ENCODE measurements around the gene SRSF11.

Gene SRSF11

GRCh38 chr1:70220517-70221237 lies 503 bp upstream of the SRSF11 start:
- Histone ChIP-seq H3K9me3 (ENCODE audit: control insufficient read depth, insufficient read depth, low read length) (no peaks in the 10 kb centered on the region), H3K9me2 (replicated peaks; ENCODE audit: control insufficient read depth, low read length) (no peaks in the 10 kb centered on the region), H3K27ac (ENCODE audit: low read depth, low read length) (peak overlapping the region; percentile 86), H3K36me3 (ENCODE audit: control insufficient read depth, low read length) (peaks cover 53% of the 10 kb centered on the region), H4K20me1 (ENCODE audit: control insufficient read depth, insufficient read depth, low read depth, low read length) (peaks cover 32% of the 10 kb centered on the region), H3F3A (ENCODE audit: control insufficient read depth, insufficient read depth) (peaks cover 17% of the 10 kb centered on the region), H3K4me2 (ENCODE audit: low read length) (peak overlapping the region; percentile 58), H3K79me2 (ENCODE audit: control insufficient read depth, low read length) (peaks cover 97% of the 10 kb centered on the region), H3K4me3 (ENCODE audit: low read length) (peak overlapping the region; percentile 87), H3K4me1 (ENCODE audit: control insufficient read depth, low read length) (peaks cover 47% of the 10 kb centered on the region), H3K27me3 (ENCODE audit: control insufficient read depth, low read length) (no peaks in the 10 kb centered on the region)
- TF ChIP-seq EZH2phosphoT487 (IDR thresholded peaks at IDR 0.05; ENCODE audit: borderline replicate concordance, low read length) = no peak
- TF ChIP-seq CTCF (IDR thresholded peaks at IDR 0.05; ENCODE audit: low read depth, low read length, poor library complexity, severe bottlenecking) = no peak

GRCh38 chr1:70222716-70223235 lies 1.6 kb downstream of the SRSF11 start:
- peak overlapping the region; percentile 86 for H3K27ac ChIP-seq (ENCODE audit: low read depth, low read length)
- TF ChIP-seq EZH2phosphoT487 (IDR thresholded peaks at IDR 0.05; ENCODE audit: borderline replicate concordance, low read length) (no peak), CTCF (IDR thresholded peaks at IDR 0.05; ENCODE audit: low read depth, low read length, poor library complexity, severe bottlenecking) (no peak)
- no peaks in the 10 kb centered on the region for H3K27me3 ChIP-seq (ENCODE audit: control insufficient read depth, low read length)
- peaks cover 42% of the 10 kb centered on the region for H4K20me1 ChIP-seq (ENCODE audit: control insufficient read depth, insufficient read depth, low read depth, low read length)
- peaks cover 97% of the 10 kb centered on the region for H3K79me2 ChIP-seq (ENCODE audit: control insufficient read depth, low read length)
- H3K4me3 ChIP-seq (ENCODE audit: low read length) = peak overlapping the region; percentile 87
- H3K9me3 ChIP-seq (ENCODE audit: control insufficient read depth, insufficient read depth, low read length) = no peaks in the 10 kb centered on the region
- peak overlapping the region; percentile 58 for H3K4me2 ChIP-seq (ENCODE audit: low read length)
- peaks cover 17% of the 10 kb centered on the region for H3F3A ChIP-seq (ENCODE audit: control insufficient read depth, insufficient read depth)
- peaks cover 62% of the 10 kb centered on the region for H3K36me3 ChIP-seq (ENCODE audit: control insufficient read depth, low read length)
- no peaks in the 10 kb centered on the region for H3K9me2 ChIP-seq (replicated peaks; ENCODE audit: control insufficient read depth, low read length)
- peaks cover 51% of the 10 kb centered on the region for H3K4me1 ChIP-seq (ENCODE audit: control insufficient read depth, low read length)

- Histone ChIP-seq H3F3A (ENCODE audit: control insufficient read depth, insufficient read depth) (peaks cover 9% of the 10 kb centered on the region), H3K4me1 (ENCODE audit: control insufficient read depth, low read length) (peaks cover 39% of the 10 kb centered on the region), H3K36me3 (ENCODE audit: control insufficient read depth, low read length) (peaks cover 84% of the 10 kb centered on the region), H3K27me3 (ENCODE audit: control insufficient read depth, low read length) (no peaks in the 10 kb centered on the region), H3K4me3 (ENCODE audit: low read length) (no peak overlapping the region), H3K79me2 (ENCODE audit: control insufficient read depth, low read length) (peaks cover 97% of the 10 kb centered on the region), H3K9me2 (replicated peaks; ENCODE audit: control insufficient read depth, low read length) (no peaks in the 10 kb centered on the region), H4K20me1 (ENCODE audit: control insufficient read depth, insufficient read depth, low read depth, low read length) (peaks cover 45% of the 10 kb centered on the region), H3K9me3 (ENCODE audit: control insufficient read depth, insufficient read depth, low read length) (no peaks in the 10 kb centered on the region), H3K4me2 (ENCODE audit: low read length) (peak overlapping the region; percentile 58), H3K27ac (ENCODE audit: low read depth, low read length) (no peak overlapping the region)
- TF ChIP-seq CTCF (IDR thresholded peaks at IDR 0.05; ENCODE audit: low read depth, low read length, poor library complexity, severe bottlenecking) (no peak), EZH2phosphoT487 (IDR thresholded peaks at IDR 0.05; ENCODE audit: borderline replicate concordance, low read length) (no peak)
Observed at GRCh38 chr1:70224954-70225353, 3.8 kb downstream of the SRSF11 start.

All from DOHH2 (cell line).